GM18861 (cell line): ENCODE measurements around the gene SH3TC1.

Experiments
- ATAC-seq: cut with Tn5 transposase; IDR thresholded peaks from one replicate; pipeline ENCODE4 v1.9.1; 2021; ENCODE audit not compliant: unreplicated experiment

SH3TC1 gene

DNA sequence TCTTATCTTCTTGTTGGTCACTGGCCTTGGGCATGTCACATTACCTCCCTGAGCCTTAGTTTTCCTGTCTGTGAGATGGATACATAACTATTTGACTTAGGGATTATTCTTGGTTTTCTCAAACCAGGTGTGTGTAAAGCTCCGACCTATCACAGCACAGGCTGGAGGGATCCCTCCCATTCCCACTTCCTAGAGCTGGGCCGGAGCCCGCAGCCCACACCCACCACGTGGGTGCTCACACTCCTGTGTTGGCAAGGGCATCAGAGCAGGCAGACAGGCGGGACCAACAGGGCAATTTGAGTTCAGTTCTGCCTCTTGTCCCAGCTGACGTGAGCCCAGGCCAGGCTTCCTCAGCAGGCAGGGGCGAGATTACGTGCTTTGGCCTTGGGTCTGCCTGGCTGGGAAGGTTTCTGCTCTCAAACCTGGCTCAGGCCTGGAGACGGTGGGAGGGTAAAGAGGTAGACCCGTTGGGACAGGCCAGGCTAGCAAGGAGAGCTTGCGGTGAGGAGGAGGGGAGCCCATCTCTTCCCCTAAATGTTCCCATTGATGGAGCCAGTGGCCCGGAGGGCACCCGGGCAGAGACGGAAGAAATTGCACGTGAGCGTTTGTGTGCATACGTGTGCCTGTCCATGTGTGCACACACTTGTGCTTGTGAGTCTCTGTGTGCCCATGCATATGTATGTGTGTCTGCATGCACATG, 734 bp upstream of the SH3TC1 start:
- no peak for ATAC-seq

DNA sequence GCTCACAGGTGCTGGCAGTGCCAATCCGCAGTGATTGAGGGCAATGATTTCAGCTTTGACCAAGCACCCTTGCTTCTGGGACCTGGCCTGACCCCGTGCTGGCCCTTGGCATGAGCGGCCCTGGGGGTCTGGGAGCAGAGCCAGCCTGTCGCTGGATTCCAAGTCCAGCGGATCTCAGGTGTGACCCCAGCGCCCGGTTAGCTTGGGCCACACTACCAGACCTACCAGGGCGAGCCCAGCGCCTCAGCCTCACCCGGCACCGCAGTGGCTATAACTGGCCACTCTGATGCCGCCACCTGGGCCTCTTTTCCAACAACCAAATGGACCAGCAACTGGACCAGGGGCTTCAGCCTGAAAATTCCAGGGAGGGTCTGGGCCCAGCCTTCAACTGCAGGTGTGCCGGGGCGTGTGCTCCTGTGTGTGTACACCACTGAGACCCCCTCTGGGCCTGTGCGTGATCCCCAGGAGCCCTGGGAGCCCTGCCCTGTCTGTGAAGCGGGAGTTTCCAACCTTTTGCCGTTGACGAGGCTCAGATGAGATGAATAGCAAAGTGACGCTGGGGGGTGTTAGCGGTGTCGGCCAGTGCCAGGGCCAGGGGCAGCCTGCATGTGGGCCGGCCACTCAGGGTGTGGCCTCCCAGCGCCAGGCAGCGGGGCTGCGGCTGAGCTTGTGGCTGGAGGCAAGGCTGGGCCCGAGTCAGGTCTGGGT, 658 bp downstream of the SH3TC1 start:
- ATAC-seq, result no peak

DNA sequence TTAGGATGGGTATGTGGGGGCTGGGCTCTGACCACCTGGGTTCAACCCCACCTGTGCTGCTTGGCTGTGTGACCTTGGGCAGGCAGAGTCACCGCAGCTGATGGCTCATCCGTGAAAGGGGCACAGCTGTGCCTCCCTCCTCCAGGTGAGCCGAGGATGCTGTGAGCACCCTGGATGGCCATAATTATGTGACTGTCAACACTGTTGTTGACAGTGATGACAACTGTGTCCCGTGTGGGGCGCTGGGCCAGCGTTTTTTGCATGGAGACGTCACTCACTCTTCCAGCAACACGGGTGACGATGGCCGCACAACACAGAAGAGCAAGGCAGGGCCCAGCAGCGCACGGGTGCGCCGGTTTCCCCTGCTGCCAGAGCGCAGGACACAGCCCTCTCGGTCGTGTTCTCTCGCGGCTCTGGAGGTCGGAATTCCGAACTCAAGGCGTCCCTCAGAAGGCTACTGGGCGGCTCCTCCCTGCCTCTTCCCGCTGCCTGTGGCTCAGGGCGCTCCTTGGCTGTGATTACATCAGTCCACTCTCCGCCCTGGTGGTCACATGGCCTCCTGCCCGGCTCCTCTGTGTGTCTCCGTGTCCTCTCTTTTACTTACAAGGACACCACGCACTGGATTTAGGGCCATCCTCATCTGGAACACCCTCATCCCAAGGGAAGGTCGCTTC, 1.3 kb downstream of the SH3TC1 start:
- no peak for ATAC-seq

DNA sequence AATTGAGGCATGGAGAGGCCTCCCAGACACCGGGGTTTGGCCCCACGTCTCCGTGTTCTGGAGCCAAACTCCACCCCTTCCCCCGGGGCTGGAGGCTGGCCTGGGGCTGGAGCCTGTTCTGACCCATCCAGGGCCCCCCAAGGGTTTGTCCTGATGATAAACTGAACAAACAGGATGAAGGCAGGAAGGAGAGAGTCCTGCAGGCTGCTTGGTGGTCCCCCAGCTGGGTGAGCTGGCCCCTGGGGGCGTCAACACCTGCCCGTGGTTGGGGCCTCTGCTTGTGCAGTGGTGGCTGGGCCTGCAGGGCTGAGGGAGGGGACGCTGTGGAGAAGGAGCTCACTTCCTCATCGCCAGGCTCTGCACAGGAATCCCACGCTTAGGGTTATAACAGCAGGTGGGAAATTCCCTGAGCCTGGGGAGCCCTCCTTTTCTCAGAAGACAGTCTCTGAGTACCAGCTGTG, 2.3 kb downstream of the SH3TC1 start:
- peak; percentile 29 for ATAC-seq

DNA sequence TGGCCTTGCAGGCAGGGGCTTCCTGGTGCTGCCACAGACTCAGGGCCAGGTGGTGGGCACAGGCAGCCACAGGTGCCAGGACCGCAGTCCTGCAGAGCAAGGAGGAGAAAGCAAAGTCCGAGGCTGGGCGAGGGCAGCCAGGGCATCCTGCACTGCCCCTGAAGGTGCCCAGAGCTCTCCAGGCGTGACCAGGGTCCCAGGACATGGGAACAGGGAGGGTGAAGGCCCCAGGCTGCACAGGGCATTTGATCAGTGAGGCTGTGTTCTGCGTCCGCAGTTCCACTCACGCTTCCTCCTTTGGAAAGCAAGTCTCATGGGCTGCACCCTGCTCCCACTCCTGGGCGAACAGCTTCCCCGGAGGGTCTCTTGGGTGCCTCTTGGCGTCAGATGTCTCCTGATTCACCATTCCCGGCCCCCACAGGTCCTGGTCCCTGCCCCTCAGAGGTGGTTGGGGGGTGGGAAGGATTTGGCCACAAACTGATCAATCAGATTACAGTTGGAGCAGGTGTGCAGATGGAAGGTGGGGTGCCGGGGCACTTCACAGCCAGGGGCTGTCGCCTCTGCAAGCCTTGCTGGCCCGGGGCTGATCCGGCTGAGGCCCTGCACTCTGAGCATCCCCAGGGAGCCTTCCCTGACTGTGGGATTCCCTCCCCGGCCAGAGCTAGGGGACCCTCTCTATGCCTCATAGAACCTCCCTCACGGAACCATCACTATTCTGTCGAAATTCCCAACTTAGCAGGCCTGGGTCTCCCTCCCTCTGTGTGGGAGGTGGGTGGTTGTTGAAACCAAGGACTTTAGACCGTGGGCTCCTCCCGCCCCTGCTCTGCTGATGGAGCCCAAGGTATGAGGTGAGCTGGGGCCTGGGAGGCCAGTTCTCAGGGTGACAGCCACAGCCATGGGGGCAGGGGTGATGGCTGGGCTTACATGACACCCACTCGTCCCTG, 3.3 kb downstream of the SH3TC1 start:
- no peak for ATAC-seq

DNA sequence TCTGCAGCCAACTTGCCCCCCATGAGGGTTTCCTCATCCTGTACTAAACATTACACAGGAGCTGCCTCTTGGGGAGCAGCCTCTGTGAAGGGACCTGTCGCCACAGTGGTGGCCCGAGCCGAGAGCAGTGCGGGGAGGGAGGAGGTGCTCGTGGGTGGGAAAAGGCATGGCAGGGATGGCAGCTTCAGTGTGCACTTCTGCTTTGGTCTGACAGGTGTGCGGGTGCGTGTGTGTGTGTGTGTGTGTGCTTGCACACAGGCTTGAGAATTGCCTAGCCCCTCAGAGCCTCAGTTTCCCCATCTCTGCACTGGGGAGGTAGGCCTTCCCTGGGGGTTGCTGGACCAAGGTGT, 3.9 kb downstream of the SH3TC1 start:
- no peak for ATAC-seq

DNA sequence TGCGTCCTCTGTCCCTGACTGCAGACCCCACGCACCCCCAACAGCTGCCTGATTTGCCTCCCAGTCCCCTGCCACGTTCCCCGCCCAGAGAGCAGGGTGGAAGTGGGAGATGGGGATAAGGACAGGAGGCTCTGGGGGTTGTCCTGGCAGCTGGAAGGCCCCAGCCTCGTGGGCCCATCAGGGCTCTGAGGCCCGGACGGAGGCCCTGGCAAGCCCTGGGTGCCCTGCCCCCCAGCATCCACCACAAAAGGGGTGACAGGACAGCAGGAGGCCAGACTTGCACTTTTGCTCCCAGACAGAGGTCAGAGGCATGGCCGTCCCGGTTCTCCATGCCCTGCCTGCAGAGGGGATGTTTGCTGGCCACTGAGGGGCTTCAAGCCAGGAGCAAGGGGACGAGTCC, 4.7 kb downstream of the SH3TC1 start:
- no peak for ATAC-seq

DNA sequence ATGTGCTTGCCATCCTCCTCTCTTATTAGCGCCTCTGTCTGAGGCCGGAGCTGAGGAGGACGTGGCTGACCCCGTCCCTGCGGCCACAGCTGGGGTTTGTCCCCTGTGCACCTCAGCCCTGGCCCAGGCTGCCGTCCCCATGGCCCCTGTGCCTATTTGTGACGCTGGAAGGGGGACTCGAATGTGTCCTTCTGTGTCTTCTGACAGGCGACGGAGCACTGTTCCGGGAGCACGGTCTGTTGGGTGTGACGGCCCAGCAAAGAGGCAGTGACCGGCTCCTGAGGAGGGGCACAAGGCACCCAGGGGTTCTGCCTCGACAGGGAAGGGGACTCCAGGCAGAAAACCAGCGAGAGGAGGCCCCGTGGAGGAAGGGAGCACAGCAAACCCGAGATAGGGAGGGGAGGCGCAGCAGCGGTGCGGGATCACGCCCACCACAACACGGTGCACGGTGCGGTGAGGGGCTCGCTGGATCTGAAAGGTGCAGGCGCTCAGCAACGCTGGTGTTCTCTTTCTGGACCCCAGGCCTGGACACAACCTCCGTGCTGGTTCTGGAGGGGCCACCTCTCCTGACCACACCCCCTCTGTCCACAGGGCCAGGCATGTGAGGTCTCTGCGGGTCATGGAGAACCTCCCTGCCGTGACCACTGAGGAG, 5.6 kb downstream of the SH3TC1 start:
- no peak for ATAC-seq

DNA sequence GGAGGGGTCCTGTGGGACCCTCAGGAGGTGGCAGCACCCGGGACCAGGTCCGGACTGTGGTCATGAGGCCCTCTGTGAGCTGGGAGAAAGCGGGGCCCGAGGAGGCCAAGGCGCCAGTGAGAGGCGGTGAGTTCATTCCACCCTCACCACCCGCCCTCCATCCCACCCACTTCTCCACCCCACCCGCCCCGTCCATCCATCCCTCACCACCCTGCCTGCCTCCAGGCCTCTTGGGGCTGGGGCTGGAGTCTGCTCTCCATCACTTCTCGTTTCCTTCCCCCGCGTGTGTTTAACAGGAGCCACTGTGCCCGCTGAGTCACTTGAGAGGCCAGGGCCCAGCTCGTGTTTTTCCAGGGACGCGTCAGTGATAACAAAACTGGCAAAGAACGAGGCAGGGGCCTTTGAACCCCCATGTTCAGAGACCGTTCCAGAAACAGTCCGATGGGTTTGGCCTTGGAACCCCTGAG, 6.2 kb downstream of the SH3TC1 start:
- no peak for ATAC-seq

DNA sequence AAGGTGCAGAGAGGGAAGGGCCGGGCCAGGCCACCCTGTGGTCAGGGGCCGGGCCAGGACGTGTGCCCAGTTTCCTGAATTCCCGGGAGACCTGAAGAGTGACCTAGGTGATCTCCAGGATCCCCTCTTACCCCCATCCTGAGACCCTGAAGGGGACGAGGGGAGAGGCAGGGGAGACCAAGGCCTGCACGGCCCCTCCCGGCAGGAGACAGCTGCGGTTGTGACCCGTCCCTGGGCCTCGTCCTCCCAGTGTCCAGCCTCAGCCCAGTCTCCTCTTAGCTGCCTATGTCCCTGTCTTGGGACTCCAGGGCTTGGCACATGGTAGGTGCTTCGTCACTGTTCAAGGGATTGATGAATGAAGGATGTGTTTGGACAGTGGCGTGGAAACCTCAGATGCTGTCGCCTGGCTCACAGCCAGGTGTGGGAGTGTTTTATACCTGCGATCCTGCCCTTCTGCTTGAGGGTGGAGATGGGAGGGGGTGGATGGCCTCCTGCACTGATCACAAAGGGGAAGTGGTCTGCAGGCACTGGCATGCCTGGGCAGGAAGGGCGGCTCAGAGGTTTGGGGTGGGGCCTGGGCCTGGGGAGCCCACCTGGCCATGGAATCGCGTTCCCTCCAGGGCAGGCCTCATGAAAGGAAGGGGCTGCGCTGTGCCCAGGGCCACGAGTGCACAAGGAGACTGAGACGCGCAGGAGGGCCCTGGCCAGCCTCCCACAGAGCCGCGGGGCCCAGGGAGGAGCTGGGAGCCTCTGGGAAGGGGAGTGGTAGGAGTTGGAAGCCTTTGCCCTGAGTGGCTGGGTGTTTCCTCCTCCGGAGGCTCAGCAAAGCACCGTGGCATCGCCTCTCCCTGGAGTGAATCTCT, 6.9 kb downstream of the SH3TC1 start:
- no peak for ATAC-seq

DNA sequence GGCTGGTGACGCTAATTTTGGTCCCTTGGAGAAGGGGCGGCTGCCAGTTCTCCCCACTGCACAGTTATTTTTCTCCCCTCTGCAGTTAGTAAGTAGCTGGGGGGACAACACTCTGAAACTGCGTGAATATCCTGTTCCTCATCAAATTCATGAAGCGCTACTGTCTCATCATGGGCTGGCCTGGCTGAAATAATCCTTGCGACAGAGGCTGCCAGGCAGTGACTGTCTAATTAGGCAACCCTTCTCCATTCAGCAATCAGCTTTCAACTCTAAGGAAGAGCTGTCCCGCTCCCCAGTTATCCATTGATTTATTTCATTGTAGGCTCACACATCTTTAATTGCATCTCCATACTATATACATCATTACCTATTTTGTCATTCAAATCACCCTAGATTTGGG, 8.2 kb downstream of the SH3TC1 start:
- no peak for ATAC-seq

DNA sequence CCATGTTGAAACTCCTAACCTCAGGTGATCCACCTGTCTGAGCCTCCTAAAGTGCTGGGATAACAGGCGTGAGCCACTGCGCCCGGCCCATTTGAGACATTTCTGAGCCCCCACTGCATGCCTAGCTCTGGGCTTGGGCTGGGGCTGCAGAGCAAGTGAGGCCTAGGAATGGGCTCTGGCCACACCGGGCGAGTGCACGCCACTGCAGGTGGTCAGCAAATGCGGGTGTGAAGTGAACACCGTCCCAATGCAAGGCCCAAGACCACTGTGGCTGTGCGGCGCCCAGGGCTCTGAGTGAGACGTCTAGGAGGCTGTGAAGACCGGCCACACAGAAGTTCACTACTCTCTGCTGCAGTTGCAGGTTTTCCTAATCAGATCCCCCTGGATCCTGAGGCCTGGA, 9.5 kb downstream of the SH3TC1 start:
- no peak for ATAC-seq

DNA sequence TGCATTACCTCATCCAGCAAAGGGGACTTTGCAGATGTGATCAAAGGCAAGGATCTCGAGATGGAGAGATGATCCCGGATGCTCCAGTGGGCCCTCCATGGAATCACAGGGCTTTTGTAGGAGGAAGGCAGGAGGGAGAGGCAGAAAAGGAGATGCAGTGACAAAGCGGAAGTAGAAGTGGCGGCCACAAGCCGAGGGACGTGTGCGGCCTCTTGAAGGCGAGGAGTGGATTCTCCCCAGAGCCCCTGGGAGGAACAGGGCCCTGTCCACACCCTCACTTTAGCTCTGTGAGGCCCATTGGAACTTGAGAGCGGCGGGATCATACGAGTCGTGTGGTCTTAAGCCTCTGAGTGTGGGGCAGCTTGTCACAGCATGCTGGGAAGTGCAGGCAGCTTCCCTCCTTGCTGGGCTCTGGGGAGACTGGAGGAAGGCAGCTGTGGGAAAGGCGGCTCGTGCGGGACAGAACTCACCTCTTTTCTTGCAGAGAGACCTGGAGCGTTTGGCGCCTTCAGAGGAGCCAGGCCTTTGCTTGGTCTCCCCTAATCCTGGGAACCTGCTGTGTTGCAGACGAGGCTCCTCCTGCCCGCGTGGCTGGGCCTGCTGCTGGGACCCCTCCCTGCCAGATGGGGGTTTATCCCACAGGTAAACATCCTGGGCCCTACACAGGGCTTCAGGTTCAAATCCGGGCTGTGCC, 10.2 kb downstream of the SH3TC1 start:
- no peak for ATAC-seq

DNA sequence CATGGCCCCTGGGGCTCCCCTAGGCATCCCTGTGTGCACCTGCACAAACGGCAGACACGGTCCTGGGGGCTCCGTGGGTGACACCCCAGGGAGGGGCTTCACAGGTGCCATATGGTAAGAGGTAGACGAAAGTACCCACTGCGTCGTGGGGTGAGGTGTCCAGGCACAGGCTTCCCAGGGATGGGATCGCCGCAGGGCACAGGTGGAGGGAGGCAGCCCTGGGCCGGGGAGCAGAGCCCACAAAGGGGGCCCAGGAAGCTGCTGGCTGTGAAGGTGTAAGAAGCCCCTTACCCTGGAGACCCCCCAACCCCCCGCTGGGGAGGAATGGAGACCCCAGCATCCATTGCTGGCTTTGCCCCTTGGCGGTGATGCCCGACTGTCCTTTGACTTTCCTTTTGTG, 10.9 kb downstream of the SH3TC1 start:
- ATAC-seq, result no peak

DNA sequence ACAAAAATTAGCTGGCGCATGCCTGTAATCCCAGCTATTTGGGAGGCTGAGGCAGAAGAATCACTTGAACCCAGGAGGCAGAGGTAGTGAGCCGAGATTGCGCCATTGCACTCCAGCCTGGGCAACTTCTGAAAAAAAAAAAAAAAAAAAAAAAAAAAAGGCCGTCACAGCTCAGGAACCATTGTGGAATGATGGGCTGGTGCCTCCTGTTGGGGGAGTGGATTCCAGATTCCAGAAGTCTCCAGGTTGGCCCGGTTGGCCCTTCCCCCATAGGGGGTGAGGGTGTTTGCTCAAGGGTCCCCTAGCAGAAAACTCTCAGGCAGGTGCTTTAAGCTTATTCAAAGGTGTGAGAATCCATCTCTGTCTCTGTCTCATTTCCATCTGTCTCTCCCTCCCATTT, 11.5 kb downstream of the SH3TC1 start:
- no peak for ATAC-seq

DNA sequence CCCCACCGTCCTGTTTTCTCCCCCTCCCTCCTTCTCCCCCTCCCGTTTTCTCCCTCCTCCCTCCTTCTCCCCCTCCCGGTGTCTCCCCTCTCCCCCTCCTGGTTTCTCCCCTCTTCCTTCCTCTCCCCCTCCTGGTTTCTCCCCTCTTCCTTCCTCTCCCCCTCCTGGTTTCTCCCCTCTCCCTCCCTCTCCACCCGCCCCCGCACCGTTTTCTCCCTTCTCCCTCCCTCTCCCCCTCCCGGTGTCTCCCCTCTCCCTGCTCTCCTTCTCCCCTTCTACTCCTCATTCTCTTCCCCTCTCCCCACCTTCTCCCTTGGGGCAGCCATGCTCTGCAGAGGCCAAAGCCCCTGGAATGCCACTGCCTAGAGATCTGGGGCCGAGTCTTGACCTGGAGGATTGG, 12.2 kb downstream of the SH3TC1 start:
- ATAC-seq, result no peak

DNA sequence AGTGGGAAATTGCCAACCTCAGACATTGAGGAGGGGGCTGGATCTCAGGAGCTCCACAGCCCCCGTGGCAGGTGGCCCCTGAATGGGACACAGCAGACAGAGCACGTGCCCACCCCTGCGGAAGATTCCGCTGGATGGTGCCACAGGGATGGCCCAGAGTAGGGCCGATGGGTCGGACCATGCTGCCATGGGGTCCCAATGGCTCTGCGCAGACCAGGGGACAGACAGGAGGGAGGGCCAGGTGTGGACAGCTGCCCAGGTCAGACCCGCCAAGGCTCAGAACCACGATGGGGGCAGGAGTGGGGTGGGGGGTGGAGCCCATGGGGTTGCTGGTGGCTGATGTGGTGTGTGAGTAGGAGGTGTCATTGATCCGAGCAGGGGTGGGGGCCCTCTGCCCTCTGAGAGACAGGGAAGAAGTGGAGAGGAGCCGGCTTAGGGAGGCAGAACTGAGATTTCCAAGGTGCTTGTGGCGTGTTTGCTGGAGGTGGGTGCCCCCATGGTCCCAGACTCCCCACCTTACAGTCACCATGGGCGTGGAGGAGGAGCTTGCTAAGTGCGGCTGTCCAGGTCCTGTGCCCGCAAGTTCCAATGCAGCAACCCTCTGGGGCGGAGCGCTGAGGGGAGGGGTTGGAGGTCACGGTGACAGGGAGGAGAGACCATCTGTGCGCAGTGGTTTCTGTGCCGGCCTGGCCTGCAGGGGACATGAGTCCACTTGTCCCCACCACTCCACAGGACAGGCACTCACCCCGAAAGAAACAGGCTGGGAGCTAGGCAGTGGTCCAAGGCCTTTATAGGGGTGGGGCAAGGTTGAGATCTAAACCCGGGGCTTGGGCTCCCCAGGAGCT, 12.9 kb downstream of the SH3TC1 start:
- no peak for ATAC-seq

DNA sequence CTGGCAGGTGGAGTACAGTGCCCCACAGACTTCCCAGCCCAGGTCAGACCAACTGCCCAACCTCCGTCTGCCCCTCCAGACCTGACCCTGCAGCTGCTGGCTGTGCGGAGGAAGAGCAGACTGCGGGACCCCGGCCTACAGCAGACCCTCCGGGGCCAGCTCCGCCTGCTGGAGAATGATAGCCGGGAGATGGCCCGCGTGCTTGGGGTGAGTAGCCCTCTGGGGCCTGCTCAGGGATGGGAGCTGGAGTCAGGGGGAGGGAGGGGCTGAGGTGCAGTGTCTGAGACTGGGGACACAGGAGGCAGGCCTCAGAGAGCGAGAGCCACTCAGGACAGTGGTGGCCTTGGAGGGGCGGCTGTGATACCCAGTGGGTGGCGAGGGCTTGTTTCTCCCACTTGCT, 13.5 kb downstream of the SH3TC1 start:
- ATAC-seq, result no peak
